SK-N-SH (cell line): Measurements from ENCODE around the gene WFIKKN1. TPM values are rescaled to one million over a fixed set of nuclear protein-coding genes. Genes with fewer than 3 reads are reported as not detected.
A peak's percentile ranks its signal among the peaks of the same experiment; 100 is the strongest.

ENCODE experiments used
- CTCF ChIA-PET: fragments of 300-600, 350-600 bp; formaldehyde crosslinking; extraction: SDS; loops from one replicate; lab custom pipeline; 2021; lab: Yijun Ruan, JAX
- POLR2A ChIA-PET: fragments of 350-600 bp; sonication (Branson Sonifier 250); formaldehyde crosslinking; extraction: SDS; loops from one replicate; lab custom pipeline; 2020; ENCODE audit warnings: antibody characterized with exemption, inconsistent platforms; lab: Yijun Ruan, JAX
- DNase-seq: peaks from one replicate; pipeline ENCODE4 v3.0.0; 2012
- H2AFZ ChIP-seq: fragments of 200-600 bp; sonication (generic); 2 replicates; pipeline ENCODE4 v1.8.1; 2016; ENCODE audit warnings: antibody characterized with exemption, mild to moderate bottlenecking, low read depth
- H3F3A ChIP-seq: fragments of 200-600 bp; sonication (generic); replicated peaks from 2 replicates; pipeline ENCODE3; 2016; ENCODE audit warnings: antibody characterized with exemption, mild to moderate bottlenecking; ENCODE audit not compliant: insufficient read depth
- H3K27ac ChIP-seq, 2 experiments: fragments of 200-500 bp in 1 of 2; fragments of 200-600 bp in 1 of 2; sonication (Bioruptor generic) in 1 of 2; sonication (generic), shearing (Covaris generic) in 1 of 2; 2 replicates each; pipeline versions ENCODE4 v1.5.1 to v1.6.1; 2014 to 2016; ENCODE audit warnings: low read depth in 2 of 2, inconsistent platforms in 1 of 2, low read length in 1 of 2, mild to moderate bottlenecking in 1 of 2, mixed read lengths in 1 of 2
- H3K27me3 ChIP-seq: fragments of 200-600 bp; sonication (generic), shearing (Covaris generic); 2 replicates; pipeline ENCODE4 v1.6.1; 2016; ENCODE audit warnings: mixed run types; ENCODE audit not compliant: insufficient read depth
- H3K36me3 ChIP-seq, 2 experiments: fragments of 200-500 bp in 1 of 2; fragments of 200-600 bp in 1 of 2; sonication (Bioruptor generic) in 1 of 2; sonication (generic) in 1 of 2; replicated peaks in 1 of 2; 2 replicates each; pipeline versions ENCODE3 to v1.5.1; 2014 to 2016; ENCODE audit warnings: low read length in 1 of 2, mild to moderate bottlenecking in 1 of 2; ENCODE audit not compliant: insufficient read depth in 2 of 2, control insufficient read depth in 1 of 2
- H3K4me1 ChIP-seq, 2 experiments: fragments of 200-500 bp in 1 of 2; fragments of 200-600 bp in 1 of 2; sonication (Bioruptor generic) in 1 of 2; sonication (generic), shearing (Covaris generic) in 1 of 2; 2 replicates each; pipeline versions ENCODE4 v1.5.1 to v1.6.1; 2014 to 2016; ENCODE audit warnings: low read depth in 1 of 2, low read length in 1 of 2, mixed run types in 1 of 2; ENCODE audit not compliant: insufficient read depth in 2 of 2, control insufficient read depth in 1 of 2
- H3K4me2 ChIP-seq: fragments of 200-600 bp; sonication (generic), shearing (Covaris generic); 2 replicates; pipeline ENCODE4 v1.6.1; 2017; ENCODE audit warnings: mixed run types
- H3K4me3 ChIP-seq, 2 experiments: fragments of 200-500 bp in 1 of 2; fragments of 200-600 bp in 1 of 2; sonication (Bioruptor generic) in 1 of 2; sonication (generic), shearing (Covaris generic) in 1 of 2; 2 replicates each; pipeline versions ENCODE4 v1.5.1 to v1.8.1; 2014 to 2016; ENCODE audit warnings: low read depth in 2 of 2, inconsistent platforms in 1 of 2, low read length in 1 of 2, mild to moderate bottlenecking in 1 of 2, mixed read lengths in 1 of 2, moderate library complexity in 1 of 2
- H3K79me2 ChIP-seq: fragments of 200-600 bp; sonication (generic); 2 replicates; pipeline ENCODE4 v1.8.1; 2017; ENCODE audit warnings: mild to moderate bottlenecking; ENCODE audit not compliant: insufficient read depth
- H3K9ac ChIP-seq: fragments of 200-600 bp; sonication (generic); 2 replicates; pipeline ENCODE4 v1.6.1; 2017; ENCODE audit warnings: mixed run types
- H3K9me2 ChIP-seq: fragments of 200-600 bp; sonication (generic); 2 replicates; pipeline ENCODE4 v1.6.1; 2017; ENCODE audit warnings: mixed run types
- H3K9me3 ChIP-seq: fragments of 200-600 bp; sonication (generic); 2 replicates; pipeline ENCODE4 v1.6.1; 2017; ENCODE audit warnings: mixed run types, mild to moderate bottlenecking, moderate library complexity
- H4K20me1 ChIP-seq: fragments of 200-600 bp; sonication (generic); 2 replicates; pipeline ENCODE4 v1.6.1; 2017; ENCODE audit warnings: mild to moderate bottlenecking, mixed run types; ENCODE audit not compliant: insufficient read depth
- GABPA ChIP-seq: IDR thresholded peaks from 2 replicates; pipeline ENCODE4 v1.4.0; 2012; ENCODE audit warnings: low read depth, mild to moderate bottlenecking
- MEF2A ChIP-seq: IDR thresholded peaks from 2 replicates; pipeline ENCODE4 v1.4.0; 2012; ENCODE audit warnings: low read depth, borderline replicate concordance
- MXI1 ChIP-seq: IDR thresholded peaks from 2 replicates; pipeline ENCODE4 v1.6.1; 2012; ENCODE audit warnings: mild to moderate bottlenecking, low read depth, low read length, improper control_type of control experiment
- POLR2AphosphoS5 ChIP-seq: IDR thresholded peaks from 2 replicates; pipeline ENCODE4 v1.6.1; 2012; ENCODE audit warnings: low read depth, low read length
- TCF12 ChIP-seq: IDR thresholded peaks from 2 replicates; pipeline ENCODE4 v1.4.0; 2012
- YY1 ChIP-seq: IDR thresholded peaks from 2 replicates; pipeline ENCODE4 v1.4.0; 2012; ENCODE audit warnings: low read depth, mild to moderate bottlenecking
- WGBS: methylation state at CpG from one replicate; pipeline ENCODE4 v1.1.6; 2017; ENCODE audit warnings: low lambda C conversion rate; 5-methylcytosine and 5-hydroxymethylcytosine counted together
- polyA plus RNA-seq, 3 experiments: library from polyadenylated mRNA; depleted of rRNA; stranded (reverse); fragments of >200 nt; gene quantifications; 2 replicates each; pipeline ENCODE4 v1.2.3, GENCODE V29; 2012
- TF ChIP-seq, protein P1 (sequence below): IDR thresholded peaks from 2 replicates; pipeline ENCODE4 v1.4.0; 2012; ENCODE audit warnings: low read depth, borderline replicate concordance

The WFIKKN1 gene
- polyA plus RNA-seq, 1 of the 3 experiments (the other 2 are of a cell fraction): 0.16 TPM

DNA sequence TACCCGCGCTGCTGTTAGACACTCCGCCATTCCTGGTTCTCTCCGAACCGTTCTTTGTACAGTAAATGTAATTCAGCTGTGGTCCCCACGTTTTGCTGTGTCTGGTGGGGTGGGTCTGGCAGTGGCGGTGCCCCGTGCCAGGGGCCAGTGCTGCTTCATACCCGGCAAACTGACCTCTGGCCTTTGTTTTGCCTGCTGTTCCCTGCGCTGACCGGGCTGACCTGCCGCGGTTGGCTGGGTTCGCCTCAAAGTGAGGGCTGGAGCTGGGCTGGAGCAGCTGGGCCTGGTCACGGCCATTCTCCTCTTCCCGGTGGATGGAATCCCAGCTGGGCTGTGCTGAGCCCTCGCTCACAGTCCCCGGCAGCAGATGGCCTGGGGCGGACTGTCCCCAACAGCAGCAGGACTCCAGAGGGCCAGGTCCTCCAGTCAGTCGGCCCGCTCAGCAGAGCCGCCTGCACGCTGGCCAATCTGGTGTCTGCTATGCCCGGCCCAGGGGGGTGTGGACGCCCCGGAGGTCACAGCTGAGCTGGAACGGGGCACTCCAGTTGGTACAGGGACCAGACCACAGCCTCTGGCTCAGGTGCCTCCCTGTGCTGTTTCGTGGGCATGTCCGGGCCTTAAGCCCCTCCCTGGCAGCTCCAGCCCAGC lies 1.5 kb upstream of the WFIKKN1 start:
- Histone ChIP-seq H3F3A (peaks cover 4% of the 10 kb centered on the region), H3K4me1 (peaks cover 10 to 30% of the 10 kb centered on the region in 2 experiments; a peak in 3 of 4 replicates), H3K4me2 (no peak overlapping the region), H3K27me3 (no peaks in the 10 kb centered on the region), H3K36me3 (peaks cover 0 to 16% of the 10 kb centered on the region in 2 experiments), H3K79me2 (no peaks in the 10 kb centered on the region), H3K9ac (no peak overlapping the region), H3K4me3 (no peak overlapping the region), H2AFZ (no peak overlapping the region), H3K9me2 (no peaks in the 10 kb centered on the region), H3K9me3 (no peaks in the 10 kb centered on the region), H4K20me1 (no peaks in the 10 kb centered on the region)
- CTCF ChIA-PET: interaction anchor here (1.3 kb wide), 1 partner anchor 39 kb away, joined by 3 read pairs; the partner anchor contains the start of gene RAB40C
- DNase-seq: peak; percentile 84
- POLR2A ChIA-PET: interaction anchor here (0.9 kb wide), 2 partner anchors 30 to 58 kb away, joined by 3 read pairs; no protein-coding TSS in a partner anchor
- 91% methylated on average over 15 of the region's 29 CpGs for WGBS
- TF ChIP-seq MEF2A (no peak), MXI1 (0 out of 2 replicates have a peak, but pooled peaks have one; percentile 28), YY1 (no peak)
- TF ChIP-seq, all 33 proteins: peak for 1
- peak overlapping the region in 1 of 2 experiments; percentile 62; a peak in 1 of 4 replicates for H3K27ac ChIP-seq

DNA sequence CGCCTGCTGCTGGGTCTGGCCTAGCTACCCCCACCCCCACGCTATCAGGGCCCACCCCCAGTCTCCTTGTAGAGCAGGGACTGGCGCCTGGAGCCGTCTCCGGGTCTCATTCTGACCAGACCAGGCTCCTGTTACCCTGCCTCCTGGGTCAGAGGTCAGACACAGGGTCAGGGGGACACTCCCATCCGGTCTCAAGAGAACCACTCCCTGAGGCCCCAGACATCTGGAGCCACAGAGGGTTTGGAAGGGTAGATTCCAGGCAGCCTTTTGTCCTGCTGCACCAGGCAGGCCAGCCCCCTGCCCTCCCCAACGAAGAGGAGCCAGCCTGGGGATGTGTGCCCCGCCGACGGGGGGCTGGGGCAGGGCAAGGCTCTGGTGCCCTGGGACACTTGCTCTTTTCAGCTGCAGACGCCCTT lies 944 bp upstream of the WFIKKN1 start:
- POLR2A ChIA-PET: interaction anchor here (0.9 kb wide), 2 partner anchors 29 to 59 kb away, joined by 3 read pairs; no protein-coding TSS in a partner anchor
- peak overlapping the region in 1 of 2 experiments; percentile 50; a peak in 1 of 4 replicates for H3K27ac ChIP-seq
- no peaks in the 10 kb centered on the region for H3K9me3 ChIP-seq
- DNase-seq: no peak
- no peaks in the 10 kb centered on the region for H3K9me2 ChIP-seq
- H4K20me1 ChIP-seq: no peaks in the 10 kb centered on the region
- H2AFZ ChIP-seq: no peak overlapping the region
- no peaks in the 10 kb centered on the region for H3F3A ChIP-seq
- CTCF ChIA-PET: no interaction called here
- H3K9ac ChIP-seq: no peak overlapping the region
- H3K4me3 ChIP-seq: no peak overlapping the region
- H3K79me2 ChIP-seq: peaks cover 2% of the 10 kb centered on the region; the same call in 1 of the 2 replicates
- peaks cover 0 to 18% of the 10 kb centered on the region in 2 experiments for H3K36me3 ChIP-seq
- no peaks in the 10 kb centered on the region for H3K27me3 ChIP-seq
- H3K4me2 ChIP-seq: no peak overlapping the region
- TF ChIP-seq POLR2AphosphoS5: no peak
- TF ChIP-seq, protein P1, sequence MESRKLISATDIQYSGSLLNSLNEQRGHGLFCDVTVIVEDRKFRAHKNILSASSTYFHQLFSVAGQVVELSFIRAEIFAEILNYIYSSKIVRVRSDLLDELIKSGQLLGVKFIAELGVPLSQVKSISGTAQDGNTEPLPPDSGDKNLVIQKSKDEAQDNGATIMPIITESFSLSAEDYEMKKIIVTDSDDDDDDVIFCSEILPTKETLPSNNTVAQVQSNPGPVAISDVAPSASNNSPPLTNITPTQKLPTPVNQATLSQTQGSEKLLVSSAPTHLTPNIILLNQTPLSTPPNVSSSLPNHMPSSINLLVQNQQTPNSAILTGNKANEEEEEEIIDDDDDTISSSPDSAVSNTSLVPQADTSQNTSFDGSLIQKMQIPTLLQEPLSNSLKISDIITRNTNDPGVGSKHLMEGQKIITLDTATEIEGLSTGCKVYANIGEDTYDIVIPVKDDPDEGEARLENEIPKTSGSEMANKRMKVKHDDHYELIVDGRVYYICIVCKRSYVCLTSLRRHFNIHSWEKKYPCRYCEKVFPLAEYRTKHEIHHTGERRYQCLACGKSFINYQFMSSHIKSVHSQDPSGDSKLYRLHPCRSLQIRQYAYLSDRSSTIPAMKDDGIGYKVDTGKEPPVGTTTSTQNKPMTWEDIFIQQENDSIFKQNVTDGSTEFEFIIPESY: no peak
- TF ChIP-seq MXI1: no peak
- no peak for TF ChIP-seq TCF12
- TF ChIP-seq GABPA: no peak
- WGBS: no CpG with 5 or more reads among the region's 11 CpGs
- peaks cover 10 to 29% of the 10 kb centered on the region in 2 experiments; a peak in 3 of 4 replicates for H3K4me1 ChIP-seq
